ENCODE measurements around the gene SMAD2. TPM values are rescaled to one million over a fixed set of nuclear protein-coding genes. Genes with fewer than 3 reads are reported as not detected.

The SMAD2 gene
- total and polyA plus RNA-seq, 9 of the 15 experiments (the other 6 are each of a cell fraction or from before 2014, with no cell fraction given) = 9.2 to 49.6 (median 33.7) TPM

GRCh38 chr18:47930199-47930930, at the start of gene SMAD2 (continued):
- TF ChIP-seq TFAP4 (CRISPR knock-in tag; IDR thresholded peaks at IDR 0.05; ENCODE audit: borderline replicate concordance) = peak; percentile 18; the same call in 1 of the 2 replicates
- TF ChIP-seq GATAD2B (IDR thresholded peaks at IDR 0.05; ENCODE audit: borderline replicate concordance) = 0 out of 2 replicates have a peak, but pooled peaks have one; percentile 41
- peak; percentile 56 for TF ChIP-seq ELF1 (tag; IDR thresholded peaks at IDR 0.05)
- peak; percentile 61 for TF ChIP-seq MYC (IDR thresholded peaks at IDR 0.05; ENCODE audit: low read depth, low read length)
- no peak for TF ChIP-seq MYC (CRISPR knock-in tag; IDR thresholded peaks at IDR 0.05; ENCODE audit: borderline replicate concordance, low read depth)
- no peak for TF ChIP-seq ZNF609 (CRISPR knock-in tag; IDR thresholded peaks at IDR 0.05; ENCODE audit: borderline replicate concordance)
- TF ChIP-seq HNRNPK (IDR thresholded peaks at IDR 0.05; ENCODE audit: low read depth, low read length, poor library complexity, severe bottlenecking) = peak; percentile 99
- TF ChIP-seq ZNF589 (CRISPR knock-in tag; IDR thresholded peaks at IDR 0.05; ENCODE audit: low read depth) = peak; percentile 51; the same call in 1 of the 2 replicates
- TF ChIP-seq UBTF (IDR thresholded peaks at IDR 0.05; ENCODE audit: borderline replicate concordance in 1 of 2, low read depth in 2 of 2, low read length in 2 of 2) = peak in 1 of 2 experiments; percentile 47; a peak in 1 of 4 replicates
- no peak for TF ChIP-seq THRAP3 (IDR thresholded peaks at IDR 0.05; ENCODE audit: borderline replicate concordance)
- TF ChIP-seq POLR2A (conservative IDR thresholded peaks at IDR 0.05) = peak; percentile 48; the same call in 1 of the 2 replicates
- TF ChIP-seq MITF (IDR thresholded peaks at IDR 0.05) = peak; percentile 27; the same call in 1 of the 2 replicates
- TF ChIP-seq POLR2G (IDR thresholded peaks at IDR 0.05; ENCODE audit: low read depth, low read length) = peak; percentile 56
- TF ChIP-seq ZNF253 (CRISPR knock-in tag; conservative IDR thresholded peaks at IDR 0.05) = no peak
- no peak for TF ChIP-seq SAFB2 (IDR thresholded peaks at IDR 0.05; ENCODE audit: borderline replicate concordance, low read depth, low read length, severe bottlenecking)
- peak; percentile 82 for TF ChIP-seq ZFX (CRISPR knock-in tag; IDR thresholded peaks at IDR 0.05)
- peak; percentile 42; the same call in 1 of the 2 replicates for TF ChIP-seq SUPT5H (IDR thresholded peaks at IDR 0.05)
